HG03095 (cell line): ENCODE data around the gene MUS81.

ENCODE experiments used
- ATAC-seq: cut with Tn5 transposase; IDR thresholded peaks from one replicate; pipeline ENCODE4 v1.9.1; 2021; ENCODE audit warnings: moderate library complexity; ENCODE audit not compliant: unreplicated experiment

The MUS81 gene

DNA sequence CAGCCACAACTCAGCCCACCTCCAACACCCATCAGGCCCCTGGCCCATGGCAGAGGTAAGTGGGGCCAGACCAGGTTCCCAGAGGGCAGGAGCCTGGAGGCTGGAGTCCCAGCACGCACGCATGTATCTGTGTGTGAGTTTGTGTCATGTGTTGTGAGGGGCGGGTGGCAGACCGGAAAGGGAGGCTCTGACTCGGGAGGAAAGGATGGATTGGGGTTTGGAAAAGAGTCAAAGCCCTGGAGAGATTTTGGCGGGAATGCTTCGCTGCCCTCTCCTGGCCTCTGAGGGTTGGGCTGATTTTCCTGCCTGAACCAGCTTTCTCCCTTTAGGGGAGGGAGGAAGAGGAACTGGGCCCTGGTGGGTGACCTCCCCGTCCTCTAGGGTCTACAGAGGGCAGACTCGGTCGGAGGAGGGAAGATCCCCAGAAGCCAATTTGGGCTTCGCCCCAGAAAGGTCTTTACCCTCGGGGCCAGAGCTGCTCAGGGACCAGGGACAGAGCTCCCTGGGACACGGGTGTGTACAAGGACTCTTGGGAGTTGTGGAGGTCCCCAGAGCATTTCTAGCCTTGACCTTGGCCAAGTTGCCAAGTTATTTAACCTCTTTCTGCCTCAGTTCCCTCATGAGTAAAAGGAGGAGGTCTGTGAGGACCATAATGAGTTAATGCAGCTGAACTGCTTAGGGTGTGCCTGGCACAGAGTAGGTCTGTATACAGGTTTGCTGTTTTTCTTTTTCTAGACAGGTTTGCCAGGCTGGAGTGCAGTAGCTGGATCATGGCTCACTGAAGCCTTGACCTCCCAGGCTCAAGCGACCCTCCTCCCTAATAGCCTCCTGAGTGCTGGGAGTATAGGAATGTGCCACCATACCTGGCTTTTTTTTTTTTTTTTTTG lies 51.7 kb downstream of the MUS81 start:
- no peak for ATAC-seq

DNA sequence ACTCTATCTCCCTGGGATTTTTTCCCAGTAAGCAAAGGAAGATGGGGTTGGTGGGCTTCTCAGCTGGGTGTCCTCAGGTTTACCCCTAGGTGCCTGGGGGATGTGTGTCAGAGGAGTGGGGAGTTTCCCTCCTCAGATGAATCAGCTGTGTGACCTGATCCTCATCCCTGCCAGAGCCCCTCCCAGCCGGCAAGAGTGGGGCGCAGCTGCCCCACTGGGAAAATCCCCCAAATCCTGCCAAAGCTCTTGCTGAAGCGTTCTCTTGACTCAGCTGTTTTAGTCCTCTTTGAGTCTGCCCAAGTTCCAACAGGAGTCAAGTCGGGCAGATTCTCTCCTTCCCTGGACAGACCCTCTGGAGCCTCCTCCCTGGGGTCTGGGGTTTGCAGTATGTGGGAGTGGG lies 52.6 kb downstream of the MUS81 start:
- no peak for ATAC-seq

DNA sequence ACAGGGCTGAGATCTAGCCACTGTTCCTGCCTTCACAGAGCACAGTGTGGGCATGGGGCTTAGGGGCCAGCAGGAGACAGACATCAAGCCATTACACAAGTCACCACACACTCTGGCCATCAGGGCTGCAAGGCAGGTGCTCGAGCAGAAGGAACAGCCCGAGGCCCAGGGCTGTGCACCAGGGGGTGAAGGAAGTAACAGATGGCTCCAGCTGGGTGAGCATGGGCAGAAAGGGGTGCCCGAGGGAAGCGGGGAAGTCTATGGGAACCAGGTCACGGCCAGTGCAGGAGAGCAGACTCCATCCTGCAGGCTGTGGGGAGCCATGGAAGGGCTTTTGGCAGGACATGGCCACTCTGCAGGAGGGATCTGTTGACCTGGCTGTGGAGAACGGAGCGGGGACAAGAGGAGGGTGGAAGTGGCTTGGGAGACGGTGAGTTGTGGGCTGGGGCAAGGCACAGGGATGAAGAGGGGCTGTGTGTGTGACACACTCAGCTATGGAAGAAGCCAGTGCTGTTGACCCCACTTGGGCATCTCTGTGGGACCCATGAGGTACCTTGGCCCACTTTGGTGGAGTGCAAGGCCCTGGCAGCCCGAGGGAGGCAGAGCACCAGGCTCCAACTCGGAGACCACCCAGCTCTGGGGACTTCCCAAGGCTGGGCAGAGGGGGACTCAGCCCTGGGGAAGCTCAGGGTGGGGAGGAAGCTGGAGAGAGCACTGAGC lies 55.0 kb downstream of the MUS81 start:
- no peak for ATAC-seq

DNA sequence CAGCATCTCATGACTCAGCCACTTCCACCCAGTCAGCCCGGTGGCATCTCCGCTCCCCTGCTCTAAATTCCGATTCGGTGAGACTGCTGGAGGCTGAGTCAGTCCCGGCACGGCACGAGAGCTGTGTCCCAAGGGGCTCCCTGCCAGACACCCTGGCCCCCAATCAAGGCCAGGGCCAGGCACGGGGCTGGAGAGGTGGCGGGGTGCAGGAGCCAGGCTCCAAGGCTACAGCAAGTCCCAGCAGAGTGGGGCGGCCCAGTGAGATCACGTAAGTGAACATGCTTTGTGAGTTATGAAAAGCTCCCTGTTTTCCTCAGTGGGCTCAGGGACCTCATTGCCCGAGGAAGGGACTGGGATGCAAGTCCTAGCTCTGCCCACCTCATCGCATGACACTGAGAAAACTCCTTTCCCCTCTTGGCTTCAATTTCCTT lies 55.6 kb downstream of the MUS81 start:
- ATAC-seq: no peak
